Midbrain (tissue), 1 donor: Measurements from ENCODE around the gene CDK11B.
"Not testable (repeated sequence)": the region's sequence is repeated elsewhere in the genome, so short reads cannot be mapped to it uniquely, and the experiment has no call there.

Experiments used
- DNase-seq: peaks from one replicate; lab custom pipeline; 2025; lab: John Stamatoyannopoulos, UW

CDK11B gene

DNA sequence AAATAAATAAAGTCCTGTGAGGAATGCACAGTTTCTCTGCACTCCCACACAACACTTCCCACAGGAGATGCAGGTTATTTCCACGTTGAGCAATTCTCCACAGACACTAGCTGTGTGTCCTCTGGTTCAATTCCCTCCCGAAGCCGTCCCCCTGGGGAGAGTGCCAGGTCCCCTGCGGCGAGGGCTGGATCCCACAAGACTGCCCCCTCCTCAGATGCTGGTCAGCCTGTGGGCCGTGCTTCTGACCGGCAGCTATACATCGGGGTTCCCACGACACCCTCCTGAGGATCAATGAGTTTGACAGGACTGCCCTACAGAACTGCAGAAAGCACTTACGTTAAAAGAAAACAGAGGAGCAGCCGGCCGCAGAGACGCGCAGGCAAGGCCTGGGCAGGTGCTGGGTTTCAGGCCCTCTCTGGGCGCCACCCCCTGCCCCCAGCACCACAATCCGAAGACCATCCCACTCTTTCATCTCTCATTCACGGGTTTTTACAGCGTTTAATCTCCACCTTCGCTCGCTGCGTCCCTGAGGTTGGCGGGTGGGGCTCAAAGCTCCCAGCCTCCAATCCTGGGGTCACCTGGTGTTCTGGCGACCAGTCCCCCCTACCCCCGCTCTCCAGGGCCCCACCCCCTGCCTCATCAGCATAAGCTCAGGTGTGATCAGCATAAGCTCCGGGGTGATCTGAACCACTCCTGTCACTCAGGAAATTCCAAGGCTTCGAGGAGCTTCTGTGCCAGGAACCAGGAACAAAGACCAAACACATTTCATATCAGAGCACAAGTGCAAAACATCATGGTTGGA, 24.5 kb upstream of the CDK11B start:
- no peak for DNase-seq

GRCh38 chr1:1680912-1681273, 22.1 kb upstream of the CDK11B start:
- no peak for DNase-seq

DNA sequence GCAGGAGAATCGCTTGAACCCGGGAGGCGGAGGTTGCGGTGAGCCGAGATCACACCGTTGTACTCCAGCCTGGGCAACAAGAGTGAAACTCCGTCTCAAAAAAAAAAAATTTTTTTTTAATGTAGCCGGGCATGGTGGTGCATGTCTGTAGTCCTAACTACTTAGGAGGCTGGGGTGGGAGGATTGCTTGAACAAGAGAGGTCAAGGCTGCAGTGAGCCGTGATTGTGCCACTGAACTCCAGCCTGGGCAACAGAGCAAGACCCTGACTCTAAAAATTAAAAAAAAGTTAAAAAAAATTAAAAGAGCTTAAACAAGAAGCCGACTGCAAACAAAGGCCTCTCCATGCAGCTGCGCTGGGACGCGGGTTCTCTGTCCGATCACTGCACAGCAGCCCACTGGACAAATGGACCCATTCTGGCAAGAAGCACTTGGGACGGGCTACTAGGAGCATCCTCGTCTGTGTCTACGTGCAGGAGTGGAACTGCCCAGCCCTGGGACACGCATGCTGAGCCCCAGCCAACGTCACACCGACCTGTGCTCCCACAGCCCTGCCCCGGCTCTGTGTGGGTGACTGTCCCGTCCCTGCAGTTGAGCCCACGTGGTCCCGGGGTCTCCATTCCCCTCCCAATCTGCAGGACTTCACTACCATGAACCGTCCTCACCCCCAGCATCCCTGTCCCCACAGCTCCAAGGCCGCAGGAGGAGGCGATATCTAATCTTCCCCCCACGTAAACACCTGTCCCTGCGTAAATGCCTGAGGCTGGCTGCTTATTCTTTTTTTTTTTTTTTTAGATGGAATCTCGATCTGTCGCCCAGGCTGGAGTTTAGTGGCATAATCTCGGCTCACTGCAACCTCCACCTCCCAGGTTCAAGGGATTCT, 21.5 kb upstream of the CDK11B start:
- DNase-seq, result no peak

GRCh38 chr1:1678581-1679380, 20.0 kb upstream of the CDK11B start:
- DNase-seq, result peak; percentile 7

- DNase-seq, result no peak
Measured at GRCh38 chr1:1677718-1678580, 19.1 kb upstream of the CDK11B start.

GRCh38 chr1:1676087-1676486, 17.3 kb upstream of the CDK11B start:
- DNase-seq, result not testable (repeated sequence)

GRCh38 chr1:1675218-1675617, 16.4 kb upstream of the CDK11B start:
- DNase-seq, result not testable (repeated sequence)

DNA sequence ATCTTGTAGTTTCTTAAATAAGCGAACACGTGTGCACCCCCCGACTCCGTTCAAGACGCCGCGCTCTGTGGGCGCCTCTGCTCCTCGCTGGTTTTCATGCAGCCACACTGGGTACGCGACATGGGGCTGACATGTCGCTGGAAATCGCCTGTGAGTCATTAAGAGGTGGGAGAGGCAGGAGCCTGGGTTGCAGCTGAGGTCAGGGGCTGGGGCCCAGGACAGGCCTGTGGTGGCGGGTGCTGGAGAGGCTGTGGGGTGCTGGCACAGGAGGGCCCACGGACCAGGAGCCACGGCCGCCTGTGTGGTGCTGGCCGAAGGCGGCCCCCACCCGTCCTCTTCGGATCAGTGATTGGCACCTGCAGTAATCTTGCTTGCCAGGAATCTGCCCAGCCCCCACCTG, 16.0 kb upstream of the CDK11B start:
- DNase-seq, result not testable (repeated sequence)

DNA sequence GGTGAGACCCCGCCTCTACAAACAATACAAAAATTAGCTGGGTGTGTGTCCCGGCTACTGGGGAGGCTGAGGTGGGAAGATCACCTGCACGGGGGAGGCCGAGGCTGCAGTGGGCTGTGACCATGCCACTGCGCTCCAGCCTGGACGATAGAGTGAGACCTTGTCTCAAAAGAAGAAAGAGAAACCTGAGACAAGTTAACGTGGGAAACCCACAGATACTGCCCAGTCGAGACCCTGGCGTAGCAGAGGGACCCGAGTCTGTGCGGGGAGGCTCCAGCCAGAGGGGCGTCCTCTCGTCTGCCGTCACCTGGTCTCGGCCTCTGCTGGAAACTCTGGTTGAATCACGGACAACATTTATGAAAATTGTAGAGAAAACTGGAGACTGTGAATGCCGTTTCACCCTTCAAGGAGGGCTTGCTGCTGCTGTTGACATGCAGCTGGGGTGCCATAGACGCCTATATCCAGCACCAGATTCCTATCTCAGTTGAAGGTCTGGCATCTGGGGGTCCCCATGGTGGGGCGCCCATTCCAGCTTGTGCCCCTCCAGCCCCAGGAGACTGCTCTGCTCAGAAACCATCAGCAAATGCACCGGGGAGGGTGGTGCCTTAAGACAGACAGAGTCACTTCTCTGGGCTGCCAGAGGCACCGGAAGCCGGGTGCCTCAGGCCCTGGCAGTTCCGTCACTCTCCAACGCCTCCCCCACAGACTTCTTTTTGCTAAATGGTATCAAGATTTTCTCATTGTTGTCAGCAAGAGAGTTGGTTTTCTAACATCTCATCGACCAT, 13.6 kb upstream of the CDK11B start:
- DNase-seq, result no peak

DNA sequence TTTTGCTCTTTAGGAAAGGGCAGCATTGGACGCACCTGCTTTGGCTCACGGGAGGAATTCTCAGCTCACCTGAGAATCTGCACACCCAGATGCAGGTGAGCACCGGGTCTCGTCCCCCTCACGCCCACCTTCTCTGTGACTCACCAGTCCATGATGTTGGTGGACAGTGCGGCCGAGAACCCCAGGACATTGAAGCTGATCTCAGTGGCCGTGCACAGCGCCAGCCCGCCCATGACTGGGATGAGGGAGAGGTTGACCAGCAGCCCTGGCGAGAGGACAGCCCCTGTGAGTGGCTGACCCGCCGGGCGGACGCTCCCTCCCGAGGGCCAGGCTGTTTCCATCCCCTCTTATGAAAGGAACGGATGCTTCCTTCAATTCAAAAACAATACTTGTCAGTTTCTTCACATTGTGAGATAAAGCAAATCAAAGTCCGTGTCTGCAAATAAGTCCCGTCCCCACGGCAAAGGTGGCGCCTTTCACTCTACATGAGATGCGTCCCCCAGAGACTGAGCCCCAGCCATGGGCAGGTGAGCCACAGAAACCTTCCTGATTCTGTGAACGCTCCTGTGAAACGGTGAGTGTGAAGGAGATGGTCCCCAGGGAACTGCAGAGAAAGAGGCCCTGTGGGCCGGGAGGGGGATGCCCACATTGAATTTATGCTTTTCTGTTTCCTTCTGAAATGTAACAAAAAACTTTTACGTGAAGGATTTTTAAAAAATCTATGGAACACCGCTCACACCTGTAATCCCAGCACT, 12.7 kb upstream of the CDK11B start:
- no peak for DNase-seq

GRCh38 chr1:1670866-1671265, 12.1 kb upstream of the CDK11B start:
- DNase-seq, result no peak

DNA sequence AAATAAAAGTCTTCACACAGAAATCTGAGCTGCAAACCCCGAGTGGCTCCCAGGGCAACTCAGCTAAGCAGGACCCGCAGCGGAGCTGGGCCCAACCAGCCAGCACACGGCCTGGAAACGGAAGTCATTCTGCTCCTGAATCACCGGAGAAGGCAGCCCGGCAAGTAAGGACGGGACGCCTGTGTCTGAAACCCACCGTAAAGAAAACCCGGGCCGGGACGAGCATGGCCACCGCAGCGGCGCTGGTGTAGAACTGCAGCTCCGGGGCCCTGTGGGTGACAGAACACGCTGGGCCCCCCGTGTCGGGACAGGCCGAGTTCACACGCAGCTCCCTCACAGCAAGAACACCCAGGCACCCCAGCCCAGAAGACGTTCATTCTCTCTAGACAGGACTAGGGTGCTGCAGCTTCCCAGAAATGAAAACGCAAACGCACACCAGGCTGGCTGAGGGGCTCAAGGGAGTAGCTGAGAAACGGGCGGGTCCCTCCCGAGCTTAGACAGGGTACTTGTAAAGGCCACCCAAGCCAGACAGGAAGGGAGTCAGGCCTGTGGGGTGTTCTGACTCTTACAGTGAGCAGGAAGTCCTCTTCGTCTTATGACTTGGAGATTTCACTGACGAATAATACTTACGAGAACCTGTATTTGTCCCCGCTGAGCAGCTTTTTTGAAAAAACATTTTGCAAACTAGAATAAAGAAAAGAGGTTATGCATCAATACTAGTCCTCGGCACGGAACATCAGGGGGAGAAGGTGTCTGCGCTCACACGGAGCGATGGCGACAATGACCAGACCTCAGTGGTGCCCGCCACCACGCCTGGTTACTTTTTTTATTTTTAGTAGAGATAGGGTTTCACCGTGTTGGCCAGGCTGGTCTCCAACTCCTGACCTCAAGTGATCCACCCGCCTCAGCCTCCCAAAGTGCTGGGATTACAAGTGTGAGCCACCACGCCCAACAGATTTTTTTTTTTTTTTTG, 10.9 kb upstream of the CDK11B start:
- DNase-seq, result no peak

GRCh38 chr1:1666526-1666925, 7.7 kb upstream of the CDK11B start:
- DNase-seq, result no peak

DNA sequence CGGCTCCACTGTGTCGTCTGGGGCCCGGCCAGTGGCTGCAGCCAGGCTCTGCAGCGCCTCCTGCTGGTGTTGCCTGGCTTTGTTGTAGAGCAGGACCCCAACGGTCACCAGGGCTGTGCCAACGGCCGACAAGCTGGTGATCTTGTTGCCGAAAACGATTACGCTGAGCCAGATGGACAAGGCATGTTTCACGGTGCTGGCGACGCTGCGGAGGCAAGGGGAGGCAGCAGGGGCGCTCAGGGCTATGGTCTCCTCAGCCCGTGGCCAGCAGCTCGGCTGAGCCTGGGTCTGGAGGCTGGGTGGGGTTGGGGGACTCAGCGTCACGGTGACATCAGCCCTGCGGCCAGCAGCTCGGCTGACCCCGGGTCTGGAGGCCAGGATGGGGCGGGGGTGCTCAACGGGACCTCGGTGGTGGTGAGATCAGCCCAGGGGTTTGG, 7.0 kb upstream of the CDK11B start:
- DNase-seq, result no peak

GRCh38 chr1:1664941-1665814, 6.4 kb upstream of the CDK11B start:
- no peak for DNase-seq

DNA sequence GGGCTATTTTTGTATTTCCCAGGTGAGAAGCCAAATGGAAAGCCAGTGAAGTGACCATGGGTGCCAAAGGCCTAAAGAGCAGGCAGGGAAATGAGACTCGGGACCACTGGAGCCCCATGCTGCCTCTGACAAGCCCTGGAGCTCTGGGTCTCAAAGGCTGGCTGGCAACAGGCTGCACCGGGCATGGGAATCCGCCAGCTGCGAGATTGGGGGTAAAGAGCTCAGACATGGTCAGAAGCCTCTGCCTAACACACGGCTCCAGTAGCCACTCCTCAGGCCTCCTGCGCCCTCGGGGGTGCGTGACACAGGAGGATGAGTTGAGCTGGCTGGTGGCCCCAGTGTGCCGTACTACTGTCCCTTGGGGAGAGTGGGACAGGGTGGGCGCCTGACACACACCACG, 5.5 kb upstream of the CDK11B start:
- not testable (repeated sequence) for DNase-seq

GRCh38 chr1:1662830-1663560, 4.2 kb upstream of the CDK11B start:
- DNase-seq, result not testable (repeated sequence)
